NCI-H2196 treated with DMSO at 0.1 percent for 48 hours (cell line): ENCODE data around the gene AHI1.
"Not testable (repeated sequence)": the region's sequence is repeated elsewhere in the genome, so short reads cannot be mapped to it uniquely, and the experiment has no call there.

Experiments
- DNase-seq: peaks from one replicate; lab custom pipeline; 2025; ENCODE audit not compliant: unreplicated experiment; lab: John Stamatoyannopoulos, UW

Gene AHI1

DNA sequence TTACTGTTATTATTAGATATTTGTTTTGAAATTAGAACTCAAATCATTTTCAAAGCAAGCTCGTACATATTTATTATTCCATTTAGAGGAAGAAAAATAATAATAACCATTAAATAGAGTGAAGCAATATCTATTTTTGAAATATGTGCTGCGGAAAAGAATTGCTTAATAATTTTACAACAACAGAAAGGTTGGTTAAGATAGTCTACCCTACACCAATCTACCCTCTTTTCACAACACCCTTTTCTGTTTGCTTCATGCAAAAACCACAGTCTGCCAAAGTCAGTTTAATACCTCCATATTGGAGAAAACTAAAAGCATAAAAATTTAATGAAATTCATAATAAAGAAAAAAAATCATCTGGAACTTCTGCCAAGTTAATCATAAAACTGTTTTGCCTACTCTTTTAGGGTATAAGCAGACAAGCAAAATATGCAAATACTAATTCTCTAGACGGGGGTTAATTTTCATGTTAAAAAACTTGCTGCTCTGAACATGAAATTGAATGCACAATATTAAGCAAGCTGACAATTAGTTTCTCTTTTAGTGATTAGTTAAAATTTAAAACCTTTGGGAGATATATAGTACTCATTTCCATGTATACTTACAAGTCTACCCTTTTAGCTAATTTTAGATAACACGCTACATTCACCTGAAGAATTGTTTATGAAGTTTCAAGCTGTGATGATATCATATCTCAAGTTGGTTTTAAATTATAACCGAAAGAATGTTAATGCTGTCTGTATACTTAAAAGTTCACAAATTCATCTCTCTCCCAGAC, 100.2 kb downstream of the AHI1 start:
- no peak for DNase-seq

DNA sequence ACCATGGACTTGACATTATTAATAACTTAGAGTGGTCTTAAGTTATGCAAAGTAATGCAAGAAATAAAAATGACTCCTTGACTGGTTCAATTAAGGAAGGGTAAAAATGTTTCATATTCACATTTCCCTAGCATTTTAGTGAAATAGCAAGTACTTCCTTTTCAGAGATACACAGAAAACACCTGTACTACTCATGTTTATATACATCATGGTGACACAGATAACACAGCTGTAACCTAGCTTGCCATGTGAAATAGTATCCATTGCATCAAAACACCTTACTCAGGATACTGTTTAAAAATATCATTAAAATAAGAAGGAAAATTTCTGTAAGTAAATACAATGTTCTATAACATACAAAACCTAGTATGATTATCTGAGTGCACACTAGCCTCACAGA, 102.4 kb downstream of the AHI1 start:
- DNase-seq: no peak

DNA sequence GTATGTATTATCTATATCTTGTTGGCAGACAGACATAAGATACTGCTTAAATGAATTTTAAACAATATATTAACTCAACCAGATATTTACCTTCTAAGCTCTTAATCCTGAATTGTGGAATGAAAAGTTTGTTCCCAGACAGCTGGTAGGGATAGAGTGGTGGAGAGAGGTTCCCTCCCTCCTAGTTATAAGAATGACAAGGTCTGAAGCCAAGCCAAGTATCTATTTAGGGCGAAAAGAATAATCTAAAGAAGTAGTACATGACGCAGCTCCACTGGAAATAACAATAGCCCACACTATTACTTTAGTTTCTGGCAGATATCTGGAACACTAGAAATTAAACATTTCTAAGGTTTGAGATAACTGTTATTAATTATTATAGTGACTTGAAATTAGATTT, 104.3 kb downstream of the AHI1 start:
- no peak for DNase-seq

DNA sequence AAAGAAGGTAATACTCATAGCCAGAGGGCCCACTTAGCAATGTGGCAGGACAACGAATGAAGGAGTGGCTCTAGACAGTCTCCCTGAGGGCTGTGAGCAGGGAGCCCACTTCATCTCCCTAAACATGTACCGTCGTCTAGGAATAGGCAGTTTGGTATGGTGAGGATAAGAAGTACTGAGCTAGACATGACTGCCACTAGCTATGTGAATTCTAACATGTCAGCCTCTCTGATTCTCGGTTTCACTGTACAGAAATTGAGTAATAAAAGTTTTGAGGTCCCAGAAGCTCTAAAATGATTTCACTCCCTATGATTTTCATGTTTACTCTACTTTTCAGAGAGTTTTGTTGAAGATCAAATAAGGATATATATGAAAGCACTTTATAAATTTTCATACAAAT, 107.1 kb downstream of the AHI1 start:
- DNase-seq: no peak

DNA sequence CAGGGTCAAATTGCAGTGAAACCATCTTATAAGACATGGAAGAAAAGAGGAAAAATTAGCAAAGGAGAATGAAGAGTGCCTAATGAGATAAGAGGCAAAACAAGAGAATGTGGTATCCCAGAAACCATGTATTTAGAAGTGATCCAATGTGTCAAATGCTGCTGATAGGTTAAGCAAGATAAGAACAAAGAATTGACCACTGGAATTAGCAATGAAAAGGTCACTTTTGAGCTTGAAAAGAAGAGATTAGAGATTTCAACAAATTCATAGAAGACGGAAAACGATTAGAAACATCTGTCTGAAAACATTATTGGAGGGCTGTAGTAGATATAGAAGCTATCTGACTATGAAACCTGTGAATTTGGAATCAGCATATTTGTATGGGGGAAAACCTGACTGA, 112.2 kb downstream of the AHI1 start:
- no peak for DNase-seq

DNA sequence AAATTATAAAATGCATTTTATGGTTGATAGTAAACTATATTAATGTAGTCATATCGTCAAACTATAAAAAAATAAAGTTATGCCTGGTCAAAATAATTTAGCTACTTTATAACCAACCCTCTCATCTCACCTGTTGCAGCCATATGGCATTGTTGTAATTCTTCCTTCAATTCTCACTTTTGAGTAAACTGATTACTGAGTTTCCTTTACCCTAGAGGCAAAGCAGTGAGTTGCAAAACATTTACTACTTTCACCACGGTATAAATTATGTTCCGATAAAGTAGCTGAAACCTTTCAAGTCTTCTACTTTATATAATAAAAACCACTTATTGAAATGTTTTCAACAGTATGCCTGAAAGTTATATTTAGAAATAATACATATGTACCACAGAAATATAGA, 113.8 kb downstream of the AHI1 start:
- DNase-seq: no peak

DNA sequence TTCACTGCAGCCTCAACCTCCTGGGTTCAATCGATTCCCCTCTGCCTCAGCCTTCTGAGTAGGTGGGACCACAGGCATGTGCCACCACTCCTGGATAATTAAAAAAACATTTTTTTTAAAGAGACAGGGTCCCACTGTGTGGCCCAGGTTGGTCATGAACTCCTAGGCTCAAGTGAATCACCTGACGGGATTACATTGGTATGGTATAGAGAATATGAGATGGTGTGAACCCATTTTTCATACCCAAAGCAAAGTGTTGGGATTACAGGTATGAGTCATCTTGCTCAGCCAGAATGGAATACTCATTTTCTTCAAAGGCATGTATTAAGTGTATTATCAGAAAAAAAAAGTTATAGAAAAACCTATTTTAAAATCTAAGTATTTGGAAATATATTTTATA, 114.2 kb downstream of the AHI1 start:
- DNase-seq: no peak

DNA sequence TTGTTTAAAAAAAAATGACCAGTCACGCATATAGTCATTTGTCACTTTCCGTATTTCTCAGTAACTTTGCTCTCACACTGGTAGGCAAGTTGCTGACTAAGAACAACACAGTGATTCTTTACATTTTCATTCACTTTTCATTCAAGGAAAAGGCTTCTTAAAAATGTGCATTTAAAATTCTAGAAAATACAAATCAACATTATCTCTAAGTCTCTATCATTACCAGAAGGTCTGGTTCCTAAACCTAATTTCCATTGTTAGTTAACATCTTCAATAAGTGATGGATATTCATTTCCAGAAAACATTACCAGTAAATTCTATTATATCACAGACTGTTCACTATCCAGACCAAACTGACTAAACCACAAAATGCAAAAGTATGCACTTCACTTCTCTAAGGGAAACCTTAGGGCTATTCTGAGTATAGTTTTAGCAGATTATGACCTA, 115.3 kb downstream of the AHI1 start:
- no peak for DNase-seq

DNA sequence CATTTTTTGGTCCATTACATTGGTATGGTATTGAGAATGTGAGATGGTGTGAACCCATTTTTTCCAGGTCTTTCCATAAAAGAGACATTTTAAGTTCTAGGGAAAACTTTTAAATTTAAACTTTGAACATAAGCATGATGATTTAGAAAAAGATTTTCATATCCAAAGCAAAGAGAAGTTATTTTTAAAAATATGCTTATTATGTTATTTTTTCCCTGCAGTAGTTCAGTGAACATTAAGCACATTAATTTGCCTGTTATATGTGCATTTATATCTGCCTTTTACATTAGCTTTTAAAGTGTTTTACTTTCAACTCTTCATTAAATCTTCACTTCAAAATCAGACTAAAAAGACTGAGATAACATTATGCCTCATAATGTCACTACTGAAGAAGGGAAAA, 116.7 kb downstream of the AHI1 start:
- no peak for DNase-seq

DNA sequence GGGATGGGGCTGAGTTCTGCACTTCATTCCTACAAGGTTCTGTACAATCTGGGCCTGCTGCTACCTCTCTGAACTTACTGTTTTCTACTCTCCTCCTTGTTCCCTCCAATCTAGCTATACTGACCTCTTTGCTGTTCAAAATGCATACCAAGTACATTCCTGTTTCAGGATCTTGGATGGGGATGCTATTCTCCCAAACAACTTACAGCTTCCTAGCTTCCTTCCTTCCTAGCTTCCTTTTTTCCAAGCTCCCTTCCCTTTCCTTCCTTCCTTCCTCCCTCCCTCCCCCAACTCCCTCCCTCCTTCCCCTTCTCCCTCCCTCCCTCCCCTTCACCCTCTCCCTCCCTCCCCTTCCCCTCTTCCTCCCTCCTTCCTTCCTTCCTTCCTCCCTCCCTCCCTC, 117.9 kb downstream of the AHI1 start:
- DNase-seq: no peak

DNA sequence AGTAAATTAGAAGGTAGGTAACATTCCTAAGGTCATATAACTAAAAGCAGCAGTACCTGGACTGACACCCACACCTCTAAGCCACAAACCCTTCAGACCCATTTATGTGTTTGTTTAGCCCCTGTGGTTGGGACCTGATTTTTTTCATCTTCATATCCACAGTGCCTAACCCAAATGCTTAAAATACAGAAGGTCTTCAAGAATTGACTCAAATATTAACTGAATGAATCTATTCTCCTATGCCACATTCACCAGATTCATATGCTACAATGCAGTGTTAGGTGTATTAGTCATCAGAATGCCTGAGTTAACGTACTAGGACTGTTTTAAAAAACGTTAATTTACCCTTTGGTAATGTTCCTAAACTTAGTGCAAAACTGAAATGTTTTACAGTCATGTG, 124.8 kb downstream of the AHI1 start:
- no peak for DNase-seq

DNA sequence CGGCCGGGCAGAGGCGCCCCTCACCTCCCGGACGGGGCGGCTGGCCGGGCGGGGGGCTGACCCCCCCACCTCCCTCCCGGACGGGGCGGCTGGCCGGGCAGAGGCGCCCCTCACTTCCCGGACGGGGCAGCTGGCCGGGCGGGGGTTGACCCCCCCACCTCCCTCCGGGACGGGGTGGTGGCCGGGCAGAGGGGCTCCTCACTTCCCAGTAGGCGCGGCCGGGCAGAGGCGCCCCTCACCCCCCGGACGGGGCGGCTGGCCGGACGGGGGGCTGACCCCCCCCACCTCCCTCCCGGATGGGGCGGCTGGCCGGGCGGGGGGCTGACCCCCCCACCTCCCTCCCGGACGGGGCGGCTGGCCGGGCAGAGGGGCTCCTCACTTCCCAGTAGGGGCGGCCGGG, 133.9 kb downstream of the AHI1 start:
- DNase-seq: not testable (repeated sequence)

DNA sequence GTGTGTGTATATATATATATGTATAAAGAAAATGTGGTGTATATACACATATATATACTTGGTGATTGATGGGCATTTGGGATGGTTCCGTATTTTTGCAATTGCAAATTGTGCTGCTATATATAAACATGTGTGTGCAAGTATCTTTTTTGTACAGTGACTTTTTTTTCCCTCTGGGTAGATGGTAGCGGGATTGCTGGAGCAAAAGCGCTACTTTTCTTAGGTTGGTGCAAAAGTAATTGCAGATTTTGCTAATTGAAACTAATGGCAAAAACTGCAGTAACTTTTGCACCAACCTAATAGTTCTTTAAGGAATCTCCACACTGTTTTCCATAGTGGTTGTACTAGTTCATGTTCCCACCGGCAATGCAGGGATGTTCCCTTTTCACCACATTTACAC, 135.4 kb downstream of the AHI1 start:
- no peak for DNase-seq

DNA sequence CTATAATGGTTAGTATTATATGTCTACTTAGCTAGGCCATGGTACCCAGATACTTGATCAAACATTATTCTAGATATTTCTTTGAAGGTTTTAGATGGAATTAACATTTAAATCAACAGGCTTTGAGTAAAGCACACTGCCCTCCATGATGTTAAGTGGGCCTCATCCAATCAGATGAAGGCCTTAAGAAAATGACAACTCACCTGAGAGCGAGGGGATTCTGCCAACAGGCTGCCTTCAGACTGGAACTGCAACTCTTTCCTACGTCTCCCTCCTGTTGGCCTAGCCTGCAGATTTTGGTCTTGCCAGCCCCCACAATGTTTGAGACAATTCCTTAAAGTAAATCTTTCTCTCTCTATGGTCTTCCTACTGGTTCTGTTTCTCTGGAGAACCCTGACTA, 137.3 kb downstream of the AHI1 start:
- DNase-seq: no peak

DNA sequence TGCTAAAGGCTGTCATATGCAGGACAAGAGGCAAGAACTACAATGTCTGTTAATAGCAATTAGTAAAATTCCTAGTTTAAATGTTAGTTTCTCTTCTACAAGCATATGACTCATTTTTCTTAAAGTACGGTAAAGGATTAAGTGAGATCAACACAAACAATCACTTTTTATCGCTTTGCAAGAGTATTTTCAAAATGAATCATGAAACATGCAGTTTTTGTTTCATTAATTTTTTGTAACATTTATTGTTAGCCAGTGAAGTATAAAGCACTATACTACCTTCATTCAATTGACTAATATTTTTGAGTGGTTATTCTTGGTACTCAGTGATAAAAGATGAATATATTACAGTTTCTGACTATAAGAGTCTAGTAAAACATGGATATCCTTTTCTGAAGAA, 138.6 kb downstream of the AHI1 start:
- DNase-seq: no peak

DNA sequence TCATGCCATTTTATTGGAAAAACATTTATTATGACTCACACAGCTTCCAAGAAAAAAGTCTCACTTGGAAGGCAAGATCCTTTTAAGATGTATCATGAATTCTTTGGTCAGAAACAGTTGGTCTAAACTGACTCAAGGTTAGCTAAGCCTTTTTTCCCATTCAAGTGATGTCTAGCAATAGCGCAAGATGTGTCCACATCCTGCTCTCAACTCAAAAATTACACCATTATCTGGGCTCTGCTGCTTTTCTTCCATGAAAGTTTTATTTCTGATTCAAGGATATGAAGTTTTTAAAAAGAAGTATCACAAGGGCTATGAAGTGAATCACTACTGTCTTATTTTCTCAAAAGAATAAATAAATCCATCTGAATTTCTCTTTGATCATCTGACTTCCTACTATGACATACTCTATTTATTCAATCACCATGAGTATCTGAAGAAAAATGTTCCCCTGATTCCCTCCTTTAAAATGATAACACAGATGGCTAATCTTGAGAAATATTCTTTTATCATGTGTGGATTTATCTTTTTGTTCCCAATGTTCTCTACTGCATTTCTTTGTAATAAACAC, 139.2 kb downstream of the AHI1 start:
- no peak for DNase-seq

DNA sequence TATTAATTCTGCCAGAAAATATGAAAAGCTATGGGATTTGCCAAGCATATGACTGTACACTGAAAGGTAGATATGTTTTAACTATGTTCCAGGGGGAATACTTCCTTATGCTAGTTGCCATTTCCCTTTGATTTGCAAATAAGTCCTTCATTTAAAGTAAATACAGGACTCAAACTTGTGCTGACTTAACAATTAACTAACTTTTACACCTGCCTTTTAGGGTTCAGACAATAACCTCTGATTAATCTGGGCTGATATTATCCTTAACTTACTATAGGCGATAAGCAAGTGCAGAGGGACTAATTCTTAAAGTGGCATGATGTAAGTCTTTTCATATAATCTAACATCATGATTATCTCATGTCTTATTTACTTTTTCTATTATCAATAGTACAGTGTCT, 143.1 kb downstream of the AHI1 start:
- DNase-seq: no peak

DNA sequence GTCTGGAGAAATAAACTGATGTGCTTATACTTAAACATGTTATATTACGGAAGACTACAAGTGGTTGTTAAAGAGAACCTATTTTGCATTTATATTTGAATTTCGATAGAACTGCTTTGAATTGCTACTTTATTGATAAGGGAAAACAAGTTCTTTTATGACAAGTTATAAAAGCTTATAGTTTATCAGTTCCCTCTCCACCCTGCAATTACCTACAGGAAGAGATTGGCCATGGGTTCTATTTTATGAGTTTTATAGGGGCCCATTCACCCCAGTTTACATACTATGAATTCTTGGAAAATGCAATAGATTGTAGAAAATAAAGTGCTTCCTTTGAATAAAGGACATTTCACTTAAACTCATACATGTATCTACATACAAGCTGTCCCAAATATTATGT, 144.4 kb downstream of the AHI1 start:
- no peak for DNase-seq

DNA sequence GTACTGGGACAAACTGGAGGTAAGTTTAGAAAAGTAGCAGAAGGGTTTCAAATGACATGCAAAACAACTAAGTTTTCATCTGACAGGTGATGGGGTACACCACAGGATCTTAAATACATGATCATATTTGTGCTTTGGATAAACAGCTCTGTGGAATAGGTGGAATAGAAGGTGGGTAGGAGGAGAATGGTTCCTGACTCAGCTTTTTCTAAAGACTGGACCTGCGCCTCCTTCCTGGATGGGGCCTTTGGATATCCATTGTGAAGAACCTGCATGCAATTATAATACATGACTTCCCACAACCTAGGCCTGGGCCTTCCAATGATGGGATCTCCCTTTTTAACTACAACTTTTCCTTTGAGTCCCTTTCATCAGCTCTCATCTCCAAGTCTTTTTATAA, 145.9 kb downstream of the AHI1 start:
- no peak for DNase-seq

DNA sequence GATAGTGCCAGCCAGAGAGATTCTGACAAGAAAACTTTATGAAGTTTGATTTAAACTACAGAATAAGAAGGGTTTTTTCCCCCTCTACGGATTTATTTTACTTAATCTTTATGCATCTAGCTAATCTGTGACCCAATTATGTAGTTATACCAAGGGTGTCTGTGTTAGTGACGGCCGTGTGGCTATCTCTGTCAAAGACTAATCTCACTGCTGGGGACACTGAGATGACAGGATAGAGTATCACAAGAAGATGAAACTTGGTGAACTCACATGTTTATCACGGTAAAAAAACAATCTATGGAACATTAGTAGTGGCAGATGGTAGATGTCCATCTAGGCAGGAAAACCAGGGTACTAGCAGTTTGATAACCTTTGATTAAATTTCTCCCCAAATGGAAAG, 149.7 kb downstream of the AHI1 start:
- DNase-seq: no peak

DNA sequence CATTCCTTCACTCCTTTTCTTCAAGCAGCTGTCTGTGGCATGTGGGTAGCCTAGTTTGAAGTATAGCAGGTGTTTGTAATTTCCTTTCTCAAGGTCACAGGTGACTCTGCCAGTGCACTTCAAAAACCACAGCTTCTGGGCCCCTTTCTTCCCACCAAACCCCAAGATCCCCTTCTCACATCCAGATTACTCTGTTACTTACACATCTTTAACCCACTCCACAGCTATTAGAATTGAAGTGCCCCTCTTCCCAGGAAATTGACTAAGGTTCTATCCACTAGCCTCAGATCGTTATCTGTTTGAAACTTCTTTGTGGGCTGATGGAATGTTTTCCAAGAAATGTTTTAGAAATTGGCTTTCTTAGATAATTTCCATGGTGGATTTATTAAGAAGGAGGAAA, 150.8 kb downstream of the AHI1 start:
- DNase-seq: no peak

DNA sequence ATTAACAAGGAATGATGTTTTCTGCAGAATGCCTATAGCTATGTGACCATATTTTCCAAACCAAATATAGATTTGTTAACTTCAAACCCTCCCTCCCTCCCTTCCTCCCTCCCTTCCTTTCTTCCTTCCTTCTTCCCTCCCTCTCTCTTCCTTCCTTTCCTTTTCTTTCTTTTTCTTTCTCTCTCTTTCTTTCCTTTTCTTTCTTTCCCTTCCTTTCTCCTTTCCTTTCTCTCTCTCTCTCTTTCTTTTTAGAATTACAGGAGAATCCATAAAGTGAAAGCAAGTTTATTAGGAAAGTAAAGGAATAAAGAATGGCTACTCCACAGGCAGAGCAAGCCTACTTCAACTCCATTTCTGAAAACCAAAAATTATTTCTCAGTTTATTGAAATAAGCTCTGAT, 153.0 kb downstream of the AHI1 start:
- no peak for DNase-seq

DNA sequence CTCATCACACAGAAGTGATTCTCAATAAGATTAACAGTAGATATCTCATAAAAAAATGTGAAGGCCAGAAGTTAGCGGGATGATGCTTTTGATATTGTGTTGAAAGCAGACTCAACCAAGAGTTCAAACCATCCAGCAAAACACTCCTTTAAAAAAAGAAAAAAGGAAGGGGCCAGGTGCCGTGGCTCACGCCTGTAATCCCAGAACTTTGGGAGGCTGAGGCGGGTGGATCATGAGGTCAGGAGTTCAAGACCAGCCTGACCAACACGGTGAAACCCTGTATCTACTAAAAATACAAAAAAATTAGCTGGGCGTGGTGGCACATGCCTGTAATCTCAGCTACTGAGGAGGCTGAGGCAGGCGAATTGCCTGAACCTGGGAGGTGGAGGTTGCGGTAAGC, 157.6 kb downstream of the AHI1 start:
- not testable (repeated sequence) for DNase-seq
